ENCODE data around the gene LIPG. TPM values are rescaled to one million over a fixed set of nuclear protein-coding genes. Genes with fewer than 3 reads are reported as not detected.

LIPG gene
- total RNA-seq, 2 donors from 2014 or later = 2.8 to 30.5 TPM

GRCh38 chr18:49639643-49640391, 78.0 kb downstream of the LIPG start:
- no peak for ATAC-seq (ENCODE audit: insufficient number of reproducible peaks, low FRiP score, low read depth)
- Histone ChIP-seq H3K9me3 (no peaks in the 10 kb centered on the region), H3K27ac (no peak overlapping the region), H3K27me3 (replicated peaks; ENCODE audit: insufficient read depth) (no peaks in the 10 kb centered on the region), H3K4me3 (no peak overlapping the region), H3K36me3 (no peaks in the 10 kb centered on the region), H3K4me1 (ENCODE audit: control insufficient read depth in 1 of 2, low read depth in 2 of 2) (no peaks in the 10 kb centered on the region)
- TF ChIP-seq CTCF (IDR thresholded peaks at IDR 0.05) = no peak
- no peak for DNase-seq (ENCODE audit: low spot score)

DNA sequence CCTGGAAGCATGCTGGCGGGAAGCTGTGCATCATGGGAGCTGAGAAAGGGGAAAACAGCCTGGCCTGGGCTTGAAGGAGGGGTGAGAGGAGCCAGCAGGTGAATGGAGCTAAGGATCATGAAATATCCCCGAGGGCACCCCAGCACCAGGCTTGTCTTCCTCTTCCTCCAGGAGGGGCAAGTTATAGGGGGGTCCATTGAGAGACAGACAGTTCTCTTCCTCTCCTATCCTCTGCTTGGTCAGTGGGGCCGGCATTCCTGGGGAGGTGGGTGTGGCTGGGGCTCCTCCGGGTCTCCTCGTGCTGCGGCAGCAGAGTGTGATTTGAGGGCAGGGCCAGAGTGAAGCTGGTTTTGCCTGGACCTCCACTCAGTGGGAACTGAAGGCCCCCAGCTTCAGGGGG, 78.9 kb downstream of the LIPG start:
- ATAC-seq (ENCODE audit: insufficient number of reproducible peaks, low FRiP score, low read depth) (no peak), DNase-seq (ENCODE audit: low spot score) (no peak)
- Histone ChIP-seq H3K27me3 (replicated peaks; ENCODE audit: insufficient read depth) (no peaks in the 10 kb centered on the region), H3K36me3 (no peaks in the 10 kb centered on the region), H3K4me3 (no peak overlapping the region), H3K9me3 (no peaks in the 10 kb centered on the region), H3K27ac (no peak overlapping the region), H3K4me1 (ENCODE audit: control insufficient read depth in 1 of 2, low read depth in 2 of 2) (peaks cover 0 to 5% of the 10 kb centered on the region in 2 donors)
- TF ChIP-seq CTCF (IDR thresholded peaks at IDR 0.05) = no peak

- Histone ChIP-seq H3K27ac (no peak overlapping the region), H3K4me3 (no peak overlapping the region)
- no peak for DNase-seq (ENCODE audit: low spot score)
Measured at GRCh38 chr18:49645196-49645595, 83.3 kb downstream of the LIPG start.

GRCh38 chr18:49645841-49646351, 84.0 kb downstream of the LIPG start:
- no peaks in the 10 kb centered on the region for H3K9me3 ChIP-seq
- peak overlapping the region; percentile 17 for H3K4me3 ChIP-seq
- H3K36me3 ChIP-seq = no peaks in the 10 kb centered on the region
- TF ChIP-seq CTCF (IDR thresholded peaks at IDR 0.05) = no peak
- DNase-seq (ENCODE audit: low spot score) = peak; percentile 27
- H3K4me1 ChIP-seq (ENCODE audit: control insufficient read depth in 1 of 2, low read depth in 2 of 2) = peaks cover 0 to 12% of the 10 kb centered on the region in 2 donors
- H3K27ac ChIP-seq = no peak overlapping the region
- H3K27me3 ChIP-seq (replicated peaks; ENCODE audit: insufficient read depth) = no peaks in the 10 kb centered on the region
- peak; percentile 52 for ATAC-seq (ENCODE audit: insufficient number of reproducible peaks, low FRiP score, low read depth)

More at GRCh38 chr18:49645196-49645595, 83.3 kb downstream of the LIPG start:
- TF ChIP-seq CTCF (IDR thresholded peaks at IDR 0.05) = no peak
- no peaks in the 10 kb centered on the region for H3K36me3 ChIP-seq
- peaks cover 0 to 12% of the 10 kb centered on the region in 2 donors for H3K4me1 ChIP-seq (ENCODE audit: control insufficient read depth in 1 of 2, low read depth in 2 of 2)
- no peaks in the 10 kb centered on the region for H3K27me3 ChIP-seq (replicated peaks; ENCODE audit: insufficient read depth)
- ATAC-seq (ENCODE audit: insufficient number of reproducible peaks, low FRiP score, low read depth) = no peak
- H3K9me3 ChIP-seq = no peaks in the 10 kb centered on the region

DNA sequence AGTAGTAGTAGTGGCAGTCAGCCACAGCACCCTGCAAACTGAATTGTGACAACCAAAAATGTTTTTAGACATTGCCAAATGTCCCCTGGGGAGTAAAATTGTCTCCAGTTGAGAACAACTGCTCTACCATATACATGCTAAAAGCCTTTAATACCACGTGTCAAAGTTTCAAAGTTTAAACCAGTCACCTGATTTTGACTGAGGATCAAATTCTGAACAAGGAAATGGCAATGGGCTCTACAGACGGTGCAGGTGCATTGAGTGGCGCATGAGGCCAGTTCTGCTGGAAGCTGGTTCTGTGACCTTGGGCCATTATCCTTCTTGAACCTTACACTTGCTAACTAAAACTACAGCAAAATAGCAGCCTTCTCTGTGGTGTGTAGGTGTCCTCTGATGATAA, 85.0 kb downstream of the LIPG start:
- DNase-seq (ENCODE audit: low spot score) = no peak
- Histone ChIP-seq H3K27ac (no peak overlapping the region), H3K4me1 (ENCODE audit: control insufficient read depth in 1 of 2, low read depth in 2 of 2) (peaks cover 0 to 12% of the 10 kb centered on the region in 2 donors), H3K4me3 (no peak overlapping the region), H3K27me3 (replicated peaks; ENCODE audit: insufficient read depth) (no peaks in the 10 kb centered on the region), H3K36me3 (no peaks in the 10 kb centered on the region), H3K9me3 (no peaks in the 10 kb centered on the region)
- no peak for TF ChIP-seq CTCF (IDR thresholded peaks at IDR 0.05)
- ATAC-seq (ENCODE audit: insufficient number of reproducible peaks, low FRiP score, low read depth) = no peak

All from thoracic aorta (tissue), 2 donors.